HepG2 (cell line): Measurements from ENCODE around the gene PRKCD. TPM values are rescaled to one million over a fixed set of nuclear protein-coding genes. Genes with fewer than 3 reads are reported as not detected.

ENCODE experiments used
- ATAC-seq: fragments of 200-7000 bp; cut with Tn5 transposase; 3 replicates; pipeline ENCODE4 v1.9.1; 2020; ENCODE audit warnings: mild to moderate bottlenecking, moderate library complexity
- BruUV-seq: library from RNA; stranded (reverse); fragments of 400-500 nt; replicated peaks from 2 replicates; lab custom pipeline; 2021; lab: Mats Ljungman, UMichigan
- CTCF ChIA-PET: fragments of 300-600 bp; formaldehyde crosslinking; extraction: SDS; loops from one replicate; lab custom pipeline; 2021; ENCODE audit warnings: low total read pairs, inconsistent platforms, low intra/inter-chr PET ratio; lab: Yijun Ruan, JAX
- POLR2A ChIA-PET: fragments of 350-600 bp; sonication (Branson Sonifier 250); formaldehyde crosslinking; loops from one replicate; lab custom pipeline; 2020; ENCODE audit warnings: antibody characterized with exemption, inconsistent platforms; lab: Yijun Ruan, JAX
- DNase-seq: peaks from one replicate; pipeline ENCODE4 v3.0.0-alpha.2; 2015; ENCODE audit warnings: low spot score
- FAIRE-seq: peaks from 3 replicates; lab custom pipeline; 2011; peaks lifted over from hg19 to GRCh38; lab: Jason Lieb, UNC
- H2AFZ ChIP-seq: one replicate; pipeline ENCODE4 v1.6.1; 2011; ENCODE audit warnings: low read length, inconsistent platforms
- H3K27ac ChIP-seq: fragments of 300-600 bp; 3 replicates; pipeline ENCODE4 v1.8.0; 2011; ENCODE audit warnings: mixed run types, mild to moderate bottlenecking, mixed read lengths, low read length, inconsistent platforms; ENCODE audit not compliant: insufficient read depth; ENCODE audit errors: extremely low read length
- H3K27me3 ChIP-seq, 2 experiments: fragments of 200-600 bp in 1 of 2; 2 replicates in 1 of 2; 3 replicates in 1 of 2; pipeline versions ENCODE4 v1.6.0 to v1.8.0; 2011; ENCODE audit warnings: low read length in 2 of 2, mild to moderate bottlenecking in 2 of 2, moderate library complexity in 2 of 2, inconsistent platforms in 1 of 2; ENCODE audit not compliant: insufficient read depth in 2 of 2, control insufficient read depth in 1 of 2
- H3K36me3 ChIP-seq, 2 experiments: fragments of 200-600 bp in 1 of 2; replicated peaks in 1 of 2; 2 replicates in 1 of 2; 3 replicates in 1 of 2; pipeline versions ENCODE4 v1.5.1 to v1.8.0; 2011; ENCODE audit warnings: low read length in 2 of 2, inconsistent platforms in 1 of 2; ENCODE audit not compliant: insufficient read depth in 2 of 2, control insufficient read depth in 1 of 2
- H3K4me1 ChIP-seq: 2 replicates; pipeline ENCODE4 v1.5.1; 2012; ENCODE audit warnings: low read length, inconsistent platforms; ENCODE audit not compliant: insufficient read depth
- H3K4me2 ChIP-seq: 2 replicates; pipeline ENCODE4 v1.6.0; 2011; ENCODE audit warnings: low read depth, low read length, inconsistent platforms
- H3K4me3 ChIP-seq, 3 experiments: fragments of 200-600 bp in 1 of 3; sonication (generic), shearing (Covaris generic) in 1 of 3; replicated peaks in 1 of 3; 2 replicates each; pipeline ENCODE4 v1.5.1; 2011 to 2016; ENCODE audit warnings: low read length in 3 of 3, inconsistent platforms in 2 of 3, low read depth in 2 of 3, mild to moderate bottlenecking in 2 of 3, control low read depth in 1 of 3, mixed read lengths in 1 of 3; ENCODE audit not compliant: insufficient read depth in 1 of 3
- H3K79me2 ChIP-seq: one replicate; pipeline ENCODE4 v1.6.1; 2011; ENCODE audit warnings: low read length, inconsistent platforms; ENCODE audit not compliant: insufficient read depth
- H3K9ac ChIP-seq: 2 replicates; pipeline ENCODE4 v1.6.0; 2011; ENCODE audit warnings: mild to moderate bottlenecking, low read depth, low read length, inconsistent platforms; ENCODE audit not compliant: insufficient read depth
- H3K9me3 ChIP-seq: 2 replicates; pipeline ENCODE4 v1.5.1; 2012; ENCODE audit warnings: mild to moderate bottlenecking, low read length
- H4K20me1 ChIP-seq: 2 replicates; pipeline ENCODE4 v1.6.0; 2011; ENCODE audit warnings: inconsistent platforms, mild to moderate bottlenecking, low read length, moderate library complexity; ENCODE audit not compliant: insufficient read depth
- ATF1 ChIP-seq: IDR thresholded peaks from 2 replicates; pipeline ENCODE4 v1.6.1; 2016; ENCODE audit warnings: mild to moderate bottlenecking, control low read depth
- CAMTA2 ChIP-seq: sonication (generic); formaldehyde crosslinking; IDR thresholded peaks from 2 replicates; pipeline ENCODE4 v1.4.0; 2020; ENCODE audit warnings: mild to moderate bottlenecking, missing genetic modification reagents, borderline replicate concordance
- CCAR2 ChIP-seq: fragments of 200-400 bp; formaldehyde crosslinking; optimal IDR thresholded peaks from 2 replicates; pipeline ENCODE3; 2018; ENCODE audit warnings: low read depth, mild to moderate bottlenecking, low read length, moderate library complexity
- GATAD1 ChIP-seq: IDR thresholded peaks from 2 replicates; pipeline ENCODE4 v1.6.1; 2016; ENCODE audit warnings: missing genetic modification reagents, missing compliant biosample characterization
- GLMP ChIP-seq: sonication (generic); formaldehyde crosslinking; IDR thresholded peaks from 2 replicates; pipeline ENCODE4 v1.9.0; 2021; ENCODE audit warnings: missing genetic modification reagents, mild to moderate bottlenecking, borderline replicate concordance
- HDAC2 ChIP-seq: sonication (generic); formaldehyde crosslinking; IDR thresholded peaks from 2 replicates; pipeline ENCODE4 v1.4.0; 2020; ENCODE audit warnings: missing genetic modification reagents
- IKZF1 ChIP-seq: fragments of 450-650 bp; IDR thresholded peaks from 2 replicates; pipeline ENCODE4 v1.7.1; 2016
- LBX2 ChIP-seq: sonication (generic); formaldehyde crosslinking; IDR thresholded peaks from 2 replicates; pipeline ENCODE4 v1.5.0; 2020; ENCODE audit warnings: missing genetic modification reagents, mild to moderate bottlenecking, borderline replicate concordance
- MED1 ChIP-seq: sonication (generic); formaldehyde crosslinking; IDR thresholded peaks from 2 replicates; pipeline ENCODE4 v1.4.0; 2020; ENCODE audit warnings: missing genetic modification reagents
- MTF2 ChIP-seq: sonication (generic); formaldehyde crosslinking; IDR thresholded peaks from 2 replicates; pipeline ENCODE4 v1.5.0; 2020; ENCODE audit warnings: missing genetic modification reagents, borderline replicate concordance
- NPAS2 ChIP-seq: sonication (generic); formaldehyde crosslinking; IDR thresholded peaks from 2 replicates; pipeline ENCODE4 v1.8.0; 2022; ENCODE audit warnings: mild to moderate bottlenecking, missing genetic modification reagents, borderline replicate concordance
- ONECUT2 ChIP-seq: sonication (generic); formaldehyde crosslinking; IDR thresholded peaks from 2 replicates; pipeline ENCODE4 v1.4.0; 2020; ENCODE audit warnings: missing genetic modification reagents
- PAX8 ChIP-seq: sonication (generic); formaldehyde crosslinking; IDR thresholded peaks from 2 replicates; pipeline ENCODE4 v1.8.0; 2022; ENCODE audit warnings: mild to moderate bottlenecking, missing genetic modification reagents, borderline replicate concordance
- SAP130 ChIP-seq: IDR thresholded peaks from 2 replicates; pipeline ENCODE4 v1.6.1; 2016; ENCODE audit warnings: low read depth
- U2AF1 ChIP-seq: fragments of 200-400 bp; formaldehyde crosslinking; optimal IDR thresholded peaks from 2 replicates; pipeline ENCODE3; 2017; ENCODE audit warnings: mild to moderate bottlenecking, low read depth, low read length
- ZFP37 ChIP-seq: sonication (generic); formaldehyde crosslinking; IDR thresholded peaks from 2 replicates; pipeline ENCODE4 v1.4.0; 2020; ENCODE audit warnings: missing genetic modification reagents, borderline replicate concordance
- ZNF552 ChIP-seq: sonication (generic); formaldehyde crosslinking; IDR thresholded peaks from 2 replicates; pipeline ENCODE4 v1.9.0; 2022; ENCODE audit warnings: missing genetic modification reagents, mild to moderate bottlenecking, borderline replicate concordance
- ZNF619 ChIP-seq: sonication (generic); formaldehyde crosslinking; IDR thresholded peaks from 2 replicates; pipeline ENCODE4 v1.4.0; 2020; ENCODE audit warnings: mild to moderate bottlenecking, missing genetic modification reagents
- ZNF674 ChIP-seq: sonication (generic); formaldehyde crosslinking; IDR thresholded peaks from 2 replicates; pipeline ENCODE4 v1.5.0; 2020; ENCODE audit warnings: low read depth, mild to moderate bottlenecking, missing genetic modification reagents
- WGBS: methylation state at CpG from one replicate; pipeline ENCODE4 v1.1.6; 2017; ENCODE audit warnings: low lambda C conversion rate; 5-methylcytosine and 5-hydroxymethylcytosine counted together
- in situ Hi-C: cut with HindIII; loops from 2 replicates; pipeline ENCODE4 v1.10.0; 2017; ENCODE audit warnings: low pct_unique_long_range_greater_than_20kb; ENCODE audit not compliant: extremely low pct_ligation_motif_present
- intact Hi-C: fragments of 100-400 bp; cut with micrococcal nuclease; formaldehyde crosslinking; loops from one replicate; pipeline ENCODE4 v1.10.0; 2022; ENCODE audit not compliant: unreplicated experiment
- polyA plus RNA-seq, 8 experiments: library from polyadenylated mRNA; depleted of rRNA in 3 of 8; stranded (reverse) in 7 of 8; unstranded in 1 of 8; fragments of >200 nt; fragmentation: Illumina TruSeq in 4 of 8; extraction: Trizol in 4 of 8; gene quantifications; 2 replicates each; pipeline versions ENCODE4 v1.2.1 to v1.2.3, GENCODE V29; 2011 to 2016; ENCODE audit warnings: low read depth in 4 of 8, missing spikeins in 1 of 8, mixed read lengths in 1 of 8; ENCODE audit not compliant: insufficient read depth in 1 of 8
- total RNA-seq, 5 experiments: library from RNA; depleted of rRNA; stranded (reverse); fragments of >200 nt; fragmentation: Illumina TruSeq; extraction: Trizol; gene quantifications; 2 replicates each; pipeline ENCODE4 v1.2.3, GENCODE V29; 2016; ENCODE audit warnings: low read depth in 1 of 5
- TF ChIP-seq, protein P1 (sequence below): sonication (generic); formaldehyde crosslinking; IDR thresholded peaks from 2 replicates; pipeline ENCODE4 v1.4.0; 2020; ENCODE audit warnings: mild to moderate bottlenecking, missing genetic modification reagents

The PRKCD gene
- total and polyA plus RNA-seq, 2 of the 13 experiments (the other 11 are each of a cell fraction or from before 2014, with no cell fraction given): 1.6 to 40.7 TPM

- ChIA-PET CTCF (interaction anchor here (1.2 kb wide), 1 partner anchor 59 kb away, joined by 4 read pairs; no protein-coding TSS in a partner anchor), POLR2A (interaction anchor here (0.9 to 9.0 kb wide), 2 partner anchors 8 to 22 kb away, joined by 4 to 75 read pairs; partner anchors contain the start of gene PRKCD)
- no peaks in the 10 kb centered on the region for H3K79me2 ChIP-seq
- in situ Hi-C loops: no loop called here
- no peak for FAIRE-seq
- TF ChIP-seq GLMP (CRISPR knock-in tag) (no peak), MTF2 (no peak), PAX8 (CRISPR knock-in tag) (no peak), NPAS2 (CRISPR knock-in tag) (no peak), LBX2 (no peak), HDAC2 (CRISPR knock-in tag) (no peak), GATAD1 (CRISPR knock-in tag) (no peak), ZNF674 (no peak), IKZF1 (no peak), CCAR2 (no peak), ZNF552 (CRISPR knock-in tag) (no peak), ONECUT2 (CRISPR knock-in tag) (no peak), SAP130 (CRISPR knock-in tag) (no peak), ATF1 (CRISPR knock-in tag) (no peak), ZFP37 (CRISPR knock-in tag) (no peak), MED1 (CRISPR knock-in tag) (no peak), ZNF619 (CRISPR knock-in tag) (no peak), U2AF1 (no peak), CAMTA2 (CRISPR knock-in tag) (no peak)
- TF ChIP-seq, protein P1, sequence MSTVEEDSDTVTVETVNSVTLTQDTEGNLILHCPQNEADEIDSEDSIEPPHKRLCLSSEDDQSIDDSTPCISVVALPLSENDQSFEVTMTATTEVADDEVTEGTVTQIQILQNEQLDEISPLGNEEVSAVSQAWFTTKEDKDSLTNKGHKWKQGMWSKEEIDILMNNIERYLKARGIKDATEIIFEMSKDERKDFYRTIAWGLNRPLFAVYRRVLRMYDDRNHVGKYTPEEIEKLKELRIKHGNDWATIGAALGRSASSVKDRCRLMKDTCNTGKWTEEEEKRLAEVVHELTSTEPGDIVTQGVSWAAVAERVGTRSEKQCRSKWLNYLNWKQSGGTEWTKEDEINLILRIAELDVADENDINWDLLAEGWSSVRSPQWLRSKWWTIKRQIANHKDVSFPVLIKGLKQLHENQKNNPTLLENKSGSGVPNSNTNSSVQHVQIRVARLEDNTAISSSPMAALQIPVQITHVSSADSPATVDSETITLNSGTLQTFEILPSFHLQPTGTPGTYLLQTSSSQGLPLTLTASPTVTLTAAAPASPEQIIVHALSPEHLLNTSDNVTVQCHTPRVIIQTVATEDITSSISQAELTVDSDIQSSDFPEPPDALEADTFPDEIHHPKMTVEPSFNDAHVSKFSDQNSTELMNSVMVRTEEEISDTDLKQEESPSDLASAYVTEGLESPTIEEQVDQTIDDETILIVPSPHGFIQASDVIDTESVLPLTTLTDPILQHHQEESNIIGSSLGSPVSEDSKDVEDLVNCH (CRISPR knock-in tag): no peak
- H3K4me1 ChIP-seq: peaks cover 65% of the 10 kb centered on the region
- H3K36me3 ChIP-seq: no peaks in the 10 kb centered on the region
- H3K4me3 ChIP-seq: no peak overlapping the region
- H2AFZ ChIP-seq: no peak overlapping the region
- peaks cover 0 to 4% of the 10 kb centered on the region in 2 experiments; a peak in 3 of 5 replicates for H3K27me3 ChIP-seq
- no peak for DNase-seq
- no peak overlapping the region for H3K27ac ChIP-seq
- no peak overlapping the region for H3K4me2 ChIP-seq
- no peaks in the 10 kb centered on the region for H3K9me3 ChIP-seq
- no TSS peak for BruUV-seq
- intact Hi-C loops: no loop called here
- no peaks in the 10 kb centered on the region for H4K20me1 ChIP-seq
- 10% methylated on average over 2 of the region's 2 CpGs for WGBS
- no peak overlapping the region for H3K9ac ChIP-seq
- ATAC-seq: no peak
These were observed 23.8 kb upstream of the PRKCD start for GRCh38 chr3:53137221-53137620.
